Keratinocyte (primary cell): Measurements from ENCODE around the gene SNRNP25. TPM values are rescaled to one million over a fixed set of nuclear protein-coding genes. Genes with fewer than 3 reads are reported as not detected.
"Not testable (repeated sequence)": the region's sequence is repeated elsewhere in the genome, so short reads cannot be mapped to it uniquely, and the experiment has no call there.

Experiments
- DNase-seq: peaks from one replicate; pipeline ENCODE4 v3.0.0-alpha.2; 2011; ENCODE audit warnings: low read depth, missing footprints, low spot score
- FAIRE-seq: peaks from 2 replicates; lab custom pipeline; 2011; peaks lifted over from hg19 to GRCh38; lab: Jason Lieb, UNC
- H2AFZ ChIP-seq: 2 replicates; pipeline ENCODE4 v1.6.0; 2012; ENCODE audit warnings: low read length, control low read depth, inconsistent platforms; ENCODE audit not compliant: control insufficient read depth
- H3K27ac ChIP-seq: 2 replicates; pipeline ENCODE4 v1.5.1; 2011; ENCODE audit warnings: low read length; ENCODE audit not compliant: control insufficient read depth, insufficient read depth
- H3K27me3 ChIP-seq: 3 replicates; pipeline ENCODE4 v1.6.0; 2011; ENCODE audit warnings: low read length; ENCODE audit not compliant: control insufficient read depth, insufficient read depth; ENCODE audit errors: extremely low read depth
- H3K36me3 ChIP-seq, 2 experiments: 2 replicates in 1 of 2; 3 replicates in 1 of 2; pipeline ENCODE4 v1.5.1; 2011; ENCODE audit warnings: low read length in 2 of 2, mild to moderate bottlenecking in 1 of 2; ENCODE audit not compliant: control insufficient read depth in 2 of 2, insufficient read depth in 2 of 2; ENCODE audit errors: extremely low read depth in 1 of 2
- H3K4me1 ChIP-seq: 3 replicates; pipeline ENCODE4 v1.5.1; 2011; ENCODE audit warnings: low read length; ENCODE audit not compliant: control insufficient read depth, insufficient read depth; ENCODE audit errors: extremely low read depth
- H3K4me2 ChIP-seq: 3 replicates; pipeline ENCODE4 v1.6.0; 2011; ENCODE audit warnings: low read depth, low read length; ENCODE audit not compliant: control insufficient read depth, insufficient read depth; ENCODE audit errors: extremely low read depth
- H3K4me3 ChIP-seq, 3 experiments: fragments of 200-600 bp in 1 of 3; sonication (generic) in 1 of 3; 2 replicates in 2 of 3; 3 replicates in 1 of 3; pipeline ENCODE4 v1.5.1; 2011 to 2016; ENCODE audit warnings: low read length in 3 of 3, mild to moderate bottlenecking in 3 of 3, control low read depth in 2 of 3, inconsistent platforms in 1 of 3, low read depth in 1 of 3, mixed read lengths in 1 of 3, mixed run types in 1 of 3, moderate library complexity in 1 of 3; ENCODE audit not compliant: control insufficient read depth in 2 of 3, insufficient read depth in 2 of 3; ENCODE audit errors: extremely low read depth in 1 of 3
- H3K79me2 ChIP-seq: 2 replicates; pipeline ENCODE4 v1.6.0; 2012; ENCODE audit warnings: low read length; ENCODE audit not compliant: control insufficient read depth, insufficient read depth
- H3K9ac ChIP-seq: 3 replicates; pipeline ENCODE4 v1.6.0; 2011; ENCODE audit warnings: low read length; ENCODE audit not compliant: control insufficient read depth, insufficient read depth; ENCODE audit errors: extremely low read depth
- H3K9me1 ChIP-seq: 3 replicates; pipeline ENCODE4 v1.6.0; 2011; ENCODE audit warnings: low read length; ENCODE audit not compliant: control insufficient read depth, insufficient read depth; ENCODE audit errors: extremely low read depth
- H3K9me3 ChIP-seq: 2 replicates; pipeline ENCODE4 v1.5.1; 2012; ENCODE audit warnings: low read depth, low read length; ENCODE audit not compliant: control insufficient read depth
- H4K20me1 ChIP-seq: 3 replicates; pipeline ENCODE4 v1.6.0; 2011; ENCODE audit warnings: low read length; ENCODE audit not compliant: control insufficient read depth, insufficient read depth; ENCODE audit errors: extremely low read depth
- EZH2 ChIP-seq: IDR thresholded peaks from one replicate; pipeline ENCODE4 v1.6.1; 2012; ENCODE audit warnings: inconsistent platforms, mild to moderate bottlenecking, low read length, moderate library complexity
- dilution Hi-C: fragments of 300-500 bp; cut with MboI; formaldehyde crosslinking; loops from one replicate; pipeline ENCODE4 v1.7.0; 2020; ENCODE audit warnings: low sequenced_read_pairs; ENCODE audit not compliant: extremely low pct_ligation_motif_present
- polyA plus RNA-seq, 5 experiments: library from polyadenylated mRNA; depleted of rRNA in 3 of 5; stranded (reverse) in 3 of 5; stranded (forward) in 1 of 5; unstranded in 1 of 5; fragments of >200 nt; gene quantifications; 1 replicate in 1 of 5; 2 replicates in 3 of 5; 3 replicates in 1 of 5; pipeline versions ENCODE4 v1.2.1 to v1.2.3, GENCODE V29; 2011 to 2012; ENCODE audit warnings: missing spikeins in 2 of 5, low read depth in 1 of 5, low replicate concordance in 1 of 5
- TF ChIP-seq, protein P1 (sequence below), 3 experiments: IDR thresholded peaks in 1 of 3; conservative IDR thresholded peaks in 1 of 3; optimal IDR thresholded peaks in 1 of 3; 2 replicates in 2 of 3; 3 replicates in 1 of 3; pipeline versions ENCODE3 to v1.5.1; 2011; ENCODE audit warnings: low read length in 3 of 3, mild to moderate bottlenecking in 3 of 3, moderate library complexity in 2 of 3, control low read depth in 1 of 3, inconsistent platforms in 1 of 3; ENCODE audit not compliant: insufficient read depth in 2 of 3; ENCODE audit errors: extremely low read depth in 1 of 3

SNRNP25 gene
- polyA plus RNA-seq, 1 donor (not counting 4 experiments of a cell fraction or from before 2014, with no cell fraction given), result 45.9 TPM

GRCh38 chr16:45454-45853, 8.2 kb upstream of the SNRNP25 start:
- H3K27me3 ChIP-seq, result no peaks in the 10 kb centered on the region
- H3K4me2 ChIP-seq, result no peak overlapping the region
- no peak overlapping the region for H3K27ac ChIP-seq
- peaks cover 7% of the 10 kb centered on the region for H3K79me2 ChIP-seq
- no peaks in the 10 kb centered on the region for H3K9me3 ChIP-seq
- no peak for TF ChIP-seq EZH2
- TF ChIP-seq, protein P1, sequence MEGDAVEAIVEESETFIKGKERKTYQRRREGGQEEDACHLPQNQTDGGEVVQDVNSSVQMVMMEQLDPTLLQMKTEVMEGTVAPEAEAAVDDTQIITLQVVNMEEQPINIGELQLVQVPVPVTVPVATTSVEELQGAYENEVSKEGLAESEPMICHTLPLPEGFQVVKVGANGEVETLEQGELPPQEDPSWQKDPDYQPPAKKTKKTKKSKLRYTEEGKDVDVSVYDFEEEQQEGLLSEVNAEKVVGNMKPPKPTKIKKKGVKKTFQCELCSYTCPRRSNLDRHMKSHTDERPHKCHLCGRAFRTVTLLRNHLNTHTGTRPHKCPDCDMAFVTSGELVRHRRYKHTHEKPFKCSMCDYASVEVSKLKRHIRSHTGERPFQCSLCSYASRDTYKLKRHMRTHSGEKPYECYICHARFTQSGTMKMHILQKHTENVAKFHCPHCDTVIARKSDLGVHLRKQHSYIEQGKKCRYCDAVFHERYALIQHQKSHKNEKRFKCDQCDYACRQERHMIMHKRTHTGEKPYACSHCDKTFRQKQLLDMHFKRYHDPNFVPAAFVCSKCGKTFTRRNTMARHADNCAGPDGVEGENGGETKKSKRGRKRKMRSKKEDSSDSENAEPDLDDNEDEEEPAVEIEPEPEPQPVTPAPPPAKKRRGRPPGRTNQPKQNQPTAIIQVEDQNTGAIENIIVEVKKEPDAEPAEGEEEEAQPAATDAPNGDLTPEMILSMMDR (optimal IDR thresholded peaks at IDR 0.05 in 1 of 3, IDR thresholded peaks at IDR 0.05 in 1 of 3, conservative IDR thresholded peaks at IDR 0.05 in 1 of 3; ENCODE audit: extremely low read depth in 1 of 3, insufficient read depth in 2 of 3, low read length in 3 of 3), result no peak
- H3K36me3 ChIP-seq, result peaks cover 12 to 29% of the 10 kb centered on the region in 2 experiments
- no peak overlapping the region for H3K4me3 ChIP-seq
- no peak overlapping the region for H3K9ac ChIP-seq
- no peaks in the 10 kb centered on the region for H3K4me1 ChIP-seq
- no peak for FAIRE-seq
- DNase-seq, result no peak
- dilution Hi-C loops, result no loop called here
- no peaks in the 10 kb centered on the region for H3K9me1 ChIP-seq
- H4K20me1 ChIP-seq, result peaks cover 2% of the 10 kb centered on the region
- no peak overlapping the region for H2AFZ ChIP-seq

DNA sequence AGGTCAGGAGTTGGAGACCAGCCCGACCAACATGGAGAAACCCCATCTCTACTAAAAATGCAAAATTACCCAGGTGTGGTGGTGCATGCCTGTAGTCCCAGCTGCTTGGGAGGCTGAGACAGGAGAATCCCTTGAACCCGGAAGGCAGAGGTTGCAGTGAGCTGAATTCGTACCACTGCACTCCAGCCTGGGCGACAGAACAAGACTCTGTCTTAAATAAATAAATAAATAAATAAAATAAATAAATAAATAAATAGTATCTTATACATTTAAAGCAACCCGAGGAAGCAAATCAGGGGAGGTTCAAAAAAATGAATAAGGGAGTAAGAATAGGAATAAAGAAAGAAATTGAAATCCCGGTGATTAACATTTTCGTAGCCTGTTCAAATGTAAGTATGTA, 7.1 kb upstream of the SNRNP25 start:
- H3K9me1 ChIP-seq, FAIRE-seq, H3K4me2 ChIP-seq, H4K20me1 ChIP-seq, H3K27ac ChIP-seq, H3K9ac ChIP-seq, H3K4me3 ChIP-seq, dilution Hi-C loops, H3K27me3 ChIP-seq, DNase-seq, H3K4me1 ChIP-seq, H2AFZ ChIP-seq, H3K9me3 ChIP-seq: not testable (repeated sequence)
- Histone ChIP-seq H3K36me3 (peaks cover 14 to 31% of the 10 kb centered on the region in 2 experiments), H3K79me2 (peaks cover 15% of the 10 kb centered on the region)

- H3K4me2 ChIP-seq, result no peak overlapping the region
- no peak overlapping the region for H3K27ac ChIP-seq
- H3K9ac ChIP-seq, result no peak overlapping the region
- dilution Hi-C loops, result no loop called here
- TF ChIP-seq, protein P1 (optimal IDR thresholded peaks at IDR 0.05 in 1 of 3, IDR thresholded peaks at IDR 0.05 in 1 of 3, conservative IDR thresholded peaks at IDR 0.05 in 1 of 3; ENCODE audit: extremely low read depth in 1 of 3, insufficient read depth in 2 of 3, low read length in 3 of 3), result no peak
- TF ChIP-seq EZH2, result no peak
- H3K4me1 ChIP-seq, result peaks cover 3% of the 10 kb centered on the region
- no peaks in the 10 kb centered on the region for H3K9me3 ChIP-seq
- no peak for FAIRE-seq
- peaks cover 21% of the 10 kb centered on the region for H3K79me2 ChIP-seq
- H3K4me3 ChIP-seq, result no peak overlapping the region
- no peak overlapping the region for H2AFZ ChIP-seq
- H4K20me1 ChIP-seq, result peaks cover 2% of the 10 kb centered on the region
- H3K27me3 ChIP-seq, result no peaks in the 10 kb centered on the region
- DNase-seq, result no peak
- H3K9me1 ChIP-seq, result no peaks in the 10 kb centered on the region
- peaks cover 10 to 30% of the 10 kb centered on the region in 2 experiments for H3K36me3 ChIP-seq
These were observed 6.4 kb upstream of the SNRNP25 start for GRCh38 chr16:47234-47633.
